ENCODE data around the gene ZC3HAV1. TPM values are rescaled to one million over a fixed set of nuclear protein-coding genes. Genes with fewer than 3 reads are reported as not detected.

Gene ZC3HAV1
- total and polyA plus RNA-seq, 9 of the 15 experiments (the other 6 are each of a cell fraction or from before 2014, with no cell fraction given) = 11.9 to 40.5 (median 23.9) TPM

DNA sequence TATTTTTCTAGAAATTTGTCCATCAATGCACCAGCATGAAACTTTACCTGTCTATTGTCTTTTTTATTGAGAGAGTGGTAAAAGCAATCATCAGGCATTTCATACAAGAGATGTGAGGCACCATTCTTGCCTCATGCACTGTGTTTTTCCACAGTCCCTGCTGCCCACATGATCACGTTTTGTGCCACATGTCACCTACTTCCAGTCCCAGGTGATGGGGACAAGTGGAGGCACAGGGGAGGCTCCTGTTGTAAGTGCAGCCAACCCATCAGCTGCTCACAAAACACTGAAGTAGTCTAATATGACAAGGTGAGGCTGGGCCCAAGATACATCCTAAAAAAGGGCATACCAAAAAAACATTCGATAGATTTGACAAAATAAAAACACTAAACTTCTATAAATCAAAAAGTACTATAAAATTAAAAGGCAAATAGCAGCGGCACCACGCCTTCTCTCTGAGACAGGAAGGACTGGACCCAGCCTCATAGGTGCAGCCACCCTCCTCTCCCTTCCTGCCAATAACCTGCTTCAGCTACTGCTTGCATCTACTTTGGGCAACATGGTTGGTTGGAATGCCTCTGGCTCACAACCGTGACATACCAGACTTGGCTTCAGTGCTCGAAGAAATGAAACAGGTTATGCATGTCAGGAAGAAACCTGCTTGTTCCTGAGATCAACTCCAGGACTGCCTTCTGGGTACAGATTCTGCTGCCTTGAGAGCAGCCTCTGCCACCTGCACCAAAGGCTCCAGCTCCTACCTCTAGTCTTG lies 76.0 kb downstream of the ZC3HAV1 start:
- Histone ChIP-seq H3K9me3 (replicated peaks; ENCODE audit: control insufficient read depth, insufficient read depth, low read depth, low read length) (no peaks in the 10 kb centered on the region), H3K4me2 (ENCODE audit: insufficient read depth, low read length) (no peak overlapping the region), H3K27ac (ENCODE audit: extremely low read depth, low read depth, low read length) (no peak overlapping the region), H3K9ac (ENCODE audit: insufficient read depth in 1 of 2, low read depth in 2 of 2, low read length in 2 of 2) (no peak overlapping the region), H3K27me3 (ENCODE audit: control insufficient read depth in 2 of 2, insufficient read depth in 2 of 2, low read length in 2 of 2) (peaks cover 0 to 2% of the 10 kb centered on the region in 2 experiments; a peak in 1 of 5 replicates), H4K20me1 (replicated peaks; ENCODE audit: control insufficient read depth, insufficient read depth, low read length) (no peaks in the 10 kb centered on the region), H3K4me1 (replicated peaks in 1 of 2; ENCODE audit: control insufficient read depth in 2 of 2, insufficient read depth in 2 of 2, low read length in 2 of 2) (peaks cover under 1 to 19% of the 10 kb centered on the region in 2 experiments; a peak in 4 of 5 replicates), H2AFZ (ENCODE audit: low read depth, low read length) (no peak overlapping the region), H3K36me3 (ENCODE audit: control insufficient read depth, insufficient read depth, low read length) (no peaks in the 10 kb centered on the region), H3K4me3 (no peak overlapping the region), H3K9me1 (ENCODE audit: control insufficient read depth, insufficient read depth, low read length) (no peaks in the 10 kb centered on the region), H3K79me2 (ENCODE audit: control insufficient read depth, insufficient read depth, low read length) (no peaks in the 10 kb centered on the region)
- intact Hi-C loops (cut with micrococcal nuclease) = no loop called here
- ATAC-seq (no peak; the same call in 2 of the 3 replicates), FAIRE-seq (no peak), DNase-seq (ENCODE audit: extremely low read depth in 1 of 4, low spot score in 3 of 4) (no peak)
- 8% methylated on average over 6 of the region's 6 CpGs for WGBS (ENCODE audit: insufficient coverage, low coverage, missing lambda C conversion rate)
- CTCF ChIA-PET (ENCODE audit: low intra/inter-chr PET ratio) = no interaction called here
- POLR2A ChIA-PET = interaction anchor here (0.5 to 1.2 kb wide), 4 partner anchors 8 to 36 kb away, joined by 3 to 6 read pairs (median 4); no protein-coding TSS in a partner anchor
- BruUV-seq (replicated peaks) = no TSS peak
- TF ChIP-seq PTRF (tag; IDR thresholded peaks at IDR 0.05) = no peak
- TF ChIP-seq, protein P1, sequence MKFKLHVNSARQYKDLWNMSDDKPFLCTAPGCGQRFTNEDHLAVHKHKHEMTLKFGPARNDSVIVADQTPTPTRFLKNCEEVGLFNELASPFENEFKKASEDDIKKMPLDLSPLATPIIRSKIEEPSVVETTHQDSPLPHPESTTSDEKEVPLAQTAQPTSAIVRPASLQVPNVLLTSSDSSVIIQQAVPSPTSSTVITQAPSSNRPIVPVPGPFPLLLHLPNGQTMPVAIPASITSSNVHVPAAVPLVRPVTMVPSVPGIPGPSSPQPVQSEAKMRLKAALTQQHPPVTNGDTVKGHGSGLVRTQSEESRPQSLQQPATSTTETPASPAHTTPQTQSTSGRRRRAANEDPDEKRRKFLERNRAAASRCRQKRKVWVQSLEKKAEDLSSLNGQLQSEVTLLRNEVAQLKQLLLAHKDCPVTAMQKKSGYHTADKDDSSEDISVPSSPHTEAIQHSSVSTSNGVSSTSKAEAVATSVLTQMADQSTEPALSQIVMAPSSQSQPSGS (CRISPR knock-in tag; IDR thresholded peaks at IDR 0.05) = no peak
- TF ChIP-seq FOXK1 (CRISPR knock-in tag; IDR thresholded peaks at IDR 0.05; ENCODE audit: borderline replicate concordance) = 0 out of 2 replicates have a peak, but pooled peaks have one; percentile 15
- in situ Hi-C loops (cut with MboI) = no loop called here

Data from K562 (cell line).